ENCODE results near the gene ZNF12.

The ZNF12 gene

DNA sequence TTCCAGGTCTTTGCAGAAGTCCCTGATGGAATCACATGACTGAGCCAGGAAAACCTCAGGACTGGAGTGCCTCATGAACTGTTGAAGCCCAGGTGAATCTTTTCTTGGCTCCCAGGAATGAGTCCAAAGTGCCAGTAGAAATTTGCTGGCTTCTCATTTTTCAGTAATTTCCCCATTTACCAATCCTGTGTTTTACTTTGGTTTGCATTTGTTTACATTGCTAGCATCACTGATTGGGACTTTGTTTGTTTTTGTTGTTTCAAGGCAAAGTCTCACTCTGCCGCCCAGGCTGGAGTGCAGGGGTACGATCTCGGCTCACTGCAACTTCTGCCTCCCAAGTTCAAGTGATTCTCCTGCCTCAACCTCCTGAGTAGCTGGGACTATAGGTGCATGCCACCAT is 1.6 kb upstream of the ZNF12 start:
- POLR2A ChIA-PET (ENCODE audit: low non-redundant PET) = no interaction called here
- no peak overlapping the region for H3K27ac ChIP-seq
- TF ChIP-seq, protein P1, sequence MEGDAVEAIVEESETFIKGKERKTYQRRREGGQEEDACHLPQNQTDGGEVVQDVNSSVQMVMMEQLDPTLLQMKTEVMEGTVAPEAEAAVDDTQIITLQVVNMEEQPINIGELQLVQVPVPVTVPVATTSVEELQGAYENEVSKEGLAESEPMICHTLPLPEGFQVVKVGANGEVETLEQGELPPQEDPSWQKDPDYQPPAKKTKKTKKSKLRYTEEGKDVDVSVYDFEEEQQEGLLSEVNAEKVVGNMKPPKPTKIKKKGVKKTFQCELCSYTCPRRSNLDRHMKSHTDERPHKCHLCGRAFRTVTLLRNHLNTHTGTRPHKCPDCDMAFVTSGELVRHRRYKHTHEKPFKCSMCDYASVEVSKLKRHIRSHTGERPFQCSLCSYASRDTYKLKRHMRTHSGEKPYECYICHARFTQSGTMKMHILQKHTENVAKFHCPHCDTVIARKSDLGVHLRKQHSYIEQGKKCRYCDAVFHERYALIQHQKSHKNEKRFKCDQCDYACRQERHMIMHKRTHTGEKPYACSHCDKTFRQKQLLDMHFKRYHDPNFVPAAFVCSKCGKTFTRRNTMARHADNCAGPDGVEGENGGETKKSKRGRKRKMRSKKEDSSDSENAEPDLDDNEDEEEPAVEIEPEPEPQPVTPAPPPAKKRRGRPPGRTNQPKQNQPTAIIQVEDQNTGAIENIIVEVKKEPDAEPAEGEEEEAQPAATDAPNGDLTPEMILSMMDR (conservative IDR thresholded peaks at IDR 0.05; ENCODE audit: low read depth) = no peak
- no peak for DNase-seq (ENCODE audit: low spot score)
- CTCF ChIA-PET = no interaction called here

DNA sequence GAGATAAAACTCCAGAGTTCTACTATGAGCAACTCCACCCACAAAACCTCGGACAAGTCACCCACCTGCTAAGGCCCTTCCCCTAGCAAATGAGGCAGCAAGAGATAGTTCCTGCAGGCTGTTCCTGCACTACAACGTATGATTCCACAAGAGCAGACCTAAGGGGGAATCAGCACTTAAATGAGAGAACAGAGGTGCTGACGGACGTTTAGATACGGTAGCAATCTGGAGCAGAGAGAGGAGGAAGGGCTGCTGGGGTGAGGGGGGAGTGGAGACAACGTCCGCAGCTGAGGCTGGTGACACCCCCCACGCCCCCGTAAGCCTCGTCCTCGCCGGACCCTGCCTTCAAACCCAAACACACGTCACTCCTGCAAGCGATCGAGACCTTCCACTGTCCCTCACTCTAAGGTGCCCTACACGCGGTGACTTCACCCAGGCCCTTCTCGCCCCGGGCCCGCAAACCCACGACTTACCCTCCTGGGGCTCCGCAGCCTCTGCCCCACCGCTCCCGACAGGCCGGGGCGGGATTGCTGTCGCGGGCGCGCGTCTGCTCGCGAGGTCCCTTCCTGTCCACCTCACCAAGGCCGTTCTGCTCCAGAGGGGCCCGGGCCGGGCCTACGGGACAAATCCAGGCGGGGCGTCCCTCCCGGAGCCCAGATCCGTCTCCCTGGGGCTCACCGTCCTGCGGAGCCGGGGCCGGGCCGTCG is 635 bp downstream of the ZNF12 start:
- ChIA-PET POLR2A (ENCODE audit: low non-redundant PET) (no interaction called here), CTCF (no interaction called here)
- DNase-seq (ENCODE audit: low spot score) = peak; percentile 41
- peak overlapping the region; percentile 83 for H3K27ac ChIP-seq
- TF ChIP-seq, protein P1 (conservative IDR thresholded peaks at IDR 0.05; ENCODE audit: low read depth) = no peak

DNA sequence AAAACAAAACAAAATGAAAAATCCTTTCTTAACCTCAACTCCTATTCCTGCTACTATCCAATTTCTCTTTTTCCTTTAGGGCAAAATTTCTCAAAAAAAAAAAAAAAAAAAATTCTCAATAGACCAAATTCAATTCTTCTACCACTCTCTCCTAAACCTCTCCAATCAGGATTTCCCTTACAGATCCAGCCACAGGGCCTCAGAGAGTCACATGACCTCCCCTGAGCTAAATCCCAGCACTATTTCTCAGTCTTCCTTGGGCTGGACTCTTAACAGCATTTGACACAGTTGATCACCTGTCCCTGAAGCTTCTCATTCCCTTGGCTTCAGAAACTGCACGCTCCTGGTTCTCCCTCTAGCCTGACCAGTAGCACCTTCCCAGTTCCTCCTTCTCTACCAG is 4.9 kb downstream of the ZNF12 start:
- ChIA-PET POLR2A (ENCODE audit: low non-redundant PET) (no interaction called here), CTCF (no interaction called here)
- H3K27ac ChIP-seq = no peak overlapping the region
- no peak for DNase-seq (ENCODE audit: low spot score)
- TF ChIP-seq, protein P1 (conservative IDR thresholded peaks at IDR 0.05; ENCODE audit: low read depth) = no peak

DNA sequence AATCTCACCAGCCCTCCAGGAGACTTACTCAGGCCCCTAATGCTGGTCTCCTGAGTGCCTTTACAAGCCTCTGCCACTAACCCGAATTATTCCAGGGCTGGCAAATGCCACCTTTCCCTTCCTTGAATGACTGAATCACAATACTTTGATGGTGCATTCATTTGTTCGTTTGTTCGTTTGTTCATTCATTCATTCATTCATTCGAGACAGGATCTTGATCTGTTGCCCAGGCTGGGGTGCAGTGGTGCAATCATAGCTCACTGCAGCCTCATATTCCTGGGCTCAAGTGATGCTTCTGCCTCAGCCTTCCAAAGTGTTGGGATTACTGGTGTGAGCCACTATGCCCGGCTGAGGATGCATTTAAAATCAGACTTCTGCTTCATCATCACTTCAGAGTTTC is 6.0 kb downstream of the ZNF12 start:
- DNase-seq (ENCODE audit: low spot score) = no peak
- TF ChIP-seq, protein P1 (conservative IDR thresholded peaks at IDR 0.05; ENCODE audit: low read depth) = no peak
- no peak overlapping the region for H3K27ac ChIP-seq
- ChIA-PET CTCF (interaction anchor here (0.6 kb wide), 1 partner anchor 529 kb away, joined by 5 read pairs; no protein-coding TSS in a partner anchor), POLR2A (ENCODE audit: low non-redundant PET) (no interaction called here)

DNA sequence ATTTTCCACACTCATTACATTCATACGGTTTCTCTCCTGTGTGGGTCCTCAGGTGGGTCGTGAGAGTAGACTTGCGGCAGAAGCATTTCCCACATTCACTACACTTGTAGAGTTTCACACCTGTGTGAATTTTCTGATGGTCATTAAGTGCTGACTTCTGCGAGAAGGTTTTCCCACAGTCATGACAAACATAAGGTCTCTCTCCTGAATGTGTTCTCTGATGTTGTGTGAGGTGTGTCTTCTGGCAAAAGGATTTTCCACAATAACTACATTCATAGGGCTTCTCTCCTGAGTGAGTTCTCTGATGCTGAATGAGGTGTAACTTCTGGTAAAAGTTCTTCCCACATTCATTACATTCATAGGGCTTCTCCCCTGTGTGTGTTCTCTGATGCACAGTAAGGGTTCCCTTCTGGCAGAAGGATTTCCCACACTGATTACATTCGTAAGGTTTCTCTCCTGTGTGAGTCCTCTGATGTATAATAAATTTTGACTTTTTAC is 15.1 kb downstream of the ZNF12 start:
- no peak for DNase-seq (ENCODE audit: low spot score)
- POLR2A ChIA-PET (ENCODE audit: low non-redundant PET) = no interaction called here
- CTCF ChIA-PET = no interaction called here
- no peak overlapping the region for H3K27ac ChIP-seq
- TF ChIP-seq, protein P1 (conservative IDR thresholded peaks at IDR 0.05; ENCODE audit: low read depth) = no peak

DNA sequence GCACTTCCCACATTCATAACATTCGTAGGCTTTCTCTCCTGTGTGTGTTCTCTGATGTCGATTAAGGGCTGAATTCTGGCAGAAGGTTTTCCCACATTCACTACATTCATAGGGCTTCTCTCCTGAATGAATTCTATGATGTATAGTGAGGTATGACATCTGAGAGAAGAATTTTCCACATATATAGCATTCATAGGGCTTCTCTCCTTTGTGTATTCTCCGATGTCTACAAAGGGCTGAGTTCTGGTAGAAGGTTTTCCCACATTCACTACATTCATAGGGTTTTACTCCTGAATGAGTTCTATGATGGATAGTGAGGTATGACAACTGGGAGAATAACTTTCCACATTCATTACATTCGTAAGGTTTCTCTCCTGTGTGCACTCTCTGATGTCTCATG is 15.6 kb downstream of the ZNF12 start:
- ChIA-PET CTCF (no interaction called here), POLR2A (ENCODE audit: low non-redundant PET) (no interaction called here)
- TF ChIP-seq, protein P1 (conservative IDR thresholded peaks at IDR 0.05; ENCODE audit: low read depth) = no peak
- no peak overlapping the region for H3K27ac ChIP-seq
- DNase-seq (ENCODE audit: low spot score) = no peak

Measured in RWPE1 (cell line).